Esophagus muscularis mucosa (tissue), 3 donors: Measurements from ENCODE around the gene PCDHGA5.

Source experiments
- CTCF ChIP-seq, 3 experiments: fragments of 200-600 bp in 2 of 3; fragments of 450-650 bp in 1 of 3; sonication (generic) in 2 of 3; IDR thresholded peaks; one replicate each; pipeline ENCODE4 v1.5.1; 2017 to 2019; ENCODE audit warnings: antibody characterized with exemption in 3 of 3, mild to moderate bottlenecking in 2 of 3, moderate library complexity in 1 of 3
- POLR2A ChIP-seq: fragments of 450-650 bp; IDR thresholded peaks from one replicate; pipeline ENCODE4 v1.6.1; 2017; ENCODE audit warnings: antibody characterized with exemption, moderate library complexity, mild to moderate bottlenecking, low read depth

DNA sequence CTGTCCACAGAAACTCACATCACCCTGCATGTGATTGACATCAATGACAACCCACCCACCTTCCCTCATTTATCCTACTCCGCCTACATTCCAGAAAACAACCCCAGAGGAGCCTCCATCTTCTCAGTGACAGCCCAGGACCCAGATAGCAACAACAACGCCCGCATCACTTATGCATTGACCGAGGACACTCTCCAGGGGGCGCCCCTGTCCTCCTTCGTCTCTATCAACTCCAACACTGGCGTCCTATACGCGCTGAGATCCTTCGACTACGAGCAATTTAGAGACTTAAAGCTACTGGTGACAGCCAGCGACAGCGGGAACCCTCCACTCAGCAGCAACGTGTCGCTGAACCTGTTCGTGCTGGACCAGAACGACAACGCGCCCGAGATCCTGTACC, 18.6 kb upstream of the PCDHGA5 start:
- TF ChIP-seq CTCF (IDR thresholded peaks at IDR 0.05), result no peak
- no peak for TF ChIP-seq POLR2A
